ENCODE results near the gene ERC2.

ERC2 gene

GRCh38 chr3:56048946-56049345 lies 419.3 kb downstream of the ERC2 start:
- no peak overlapping the region for H3K27ac ChIP-seq (ENCODE audit: extremely low read depth, low read depth, low read length)
- TF ChIP-seq EGR2 (tag by site-specific recombination; IDR thresholded peaks at IDR 0.05; ENCODE audit: low read depth) = no peak
- no peak for TF ChIP-seq KLF16 (tag by site-specific recombination; IDR thresholded peaks at IDR 0.05)
- no peak for TF ChIP-seq ZNF280D (tag by site-specific recombination; IDR thresholded peaks at IDR 0.05)
- TF ChIP-seq ELK4 (IDR thresholded peaks at IDR 0.05; ENCODE audit: borderline replicate concordance, low read depth, low read length) = no peak
- TF ChIP-seq ZFP69B (tag by site-specific recombination; IDR thresholded peaks at IDR 0.05) = no peak
- no peak for TF ChIP-seq ZNF174 (tag by site-specific recombination; IDR thresholded peaks at IDR 0.05)
- no peak for TF ChIP-seq KLF1 (tag by site-specific recombination; IDR thresholded peaks at IDR 0.05)
- no peak for TF ChIP-seq ZNF248 (tag by site-specific recombination; IDR thresholded peaks at IDR 0.05)
- TF ChIP-seq ZNF350 (tag by site-specific recombination; IDR thresholded peaks at IDR 0.05) = no peak
- no peak for TF ChIP-seq ZNF580 (tag by site-specific recombination; IDR thresholded peaks at IDR 0.05)
- TF ChIP-seq HIC1 (tag by site-specific recombination; IDR thresholded peaks at IDR 0.05) = no peak
- TF ChIP-seq ZNF530 (tag by site-specific recombination; IDR thresholded peaks at IDR 0.05; ENCODE audit: low read depth) = no peak
- no peak for TF ChIP-seq ZBTB49 (tag by site-specific recombination; IDR thresholded peaks at IDR 0.05; ENCODE audit: low read depth)
- TF ChIP-seq ZNF19 (tag by site-specific recombination; IDR thresholded peaks at IDR 0.05; ENCODE audit: low read depth) = no peak
- TF ChIP-seq ZFP3 (tag by site-specific recombination; IDR thresholded peaks at IDR 0.05; ENCODE audit: low read depth) = no peak
- no peak for TF ChIP-seq PBX3 (CRISPR knock-in tag; IDR thresholded peaks at IDR 0.05)
- TF ChIP-seq ZNF521 (tag by site-specific recombination; IDR thresholded peaks at IDR 0.05) = no peak
- TF ChIP-seq ZNF837 (tag by site-specific recombination; IDR thresholded peaks at IDR 0.05) = no peak
- no peaks in the 10 kb centered on the region for H3K9me3 ChIP-seq (ENCODE audit: control insufficient read depth, insufficient read depth, low read depth, low read length)
- ChIA-PET POLR2A (no interaction called here), CTCF (interaction anchor here (1.1 kb wide), 1 partner anchor 312 kb away, joined by 3 read pairs; no protein-coding TSS in a partner anchor)
- H3K36me3 ChIP-seq (ENCODE audit: control insufficient read depth in 2 of 2, insufficient read depth in 1 of 2, low read length in 2 of 2) = no peaks in the 10 kb centered on the region
- H3K4me1 ChIP-seq (ENCODE audit: control insufficient read depth, insufficient read depth, low read length) = peaks cover 3% of the 10 kb centered on the region; the same call in 1 of the 2 replicates
- no peak overlapping the region for H3K4me3 ChIP-seq (ENCODE audit: low read depth, low read length)

Measured in HEK293 (cell line).